Type B pancreatic cell (in vitro differentiated cells): ENCODE data around the gene LCE2D. TPM values are rescaled to one million over a fixed set of nuclear protein-coding genes. Genes with fewer than 3 reads are reported as not detected.

Source experiments
- DNase-seq: peaks from one replicate; pipeline ENCODE4 v3.0.0; 2021; ENCODE audit warnings: mixed read lengths; ENCODE audit not compliant: unreplicated experiment; ENCODE audit errors: extremely low spot score
- H3K27ac Mint-ChIP-seq: 2 replicates; pipeline ENCODE4 v1.8.0; 2021; ENCODE audit warnings: mild to moderate bottlenecking, mixed read lengths
- H3K27me3 Mint-ChIP-seq: 2 replicates; pipeline ENCODE4 v1.8.0; 2021; ENCODE audit warnings: mixed read lengths
- H3K36me3 Mint-ChIP-seq: 2 replicates; pipeline ENCODE4 v1.8.0; 2021; ENCODE audit warnings: mixed read lengths
- H3K4me1 Mint-ChIP-seq: one replicate; pipeline ENCODE4 v1.8.0; 2021; ENCODE audit warnings: mixed read lengths; ENCODE audit not compliant: unreplicated experiment
- H3K4me3 Mint-ChIP-seq: 2 replicates; pipeline ENCODE4 v1.8.0; 2021; ENCODE audit warnings: mild to moderate bottlenecking, mixed read lengths
- H3K9me3 Mint-ChIP-seq: 2 replicates; pipeline ENCODE4 v1.8.0; 2021; ENCODE audit warnings: mixed read lengths
- CTCF ChIP-seq: fragments of 200-600 bp; sonication (generic); conservative IDR thresholded peaks from 2 replicates; pipeline ENCODE4 v1.5.0; 2021; ENCODE audit warnings: antibody characterized with exemption, mild to moderate bottlenecking
- long read RNA-seq: library from polyadenylated mRNA; unstranded; transcript quantifications from one replicate; pipeline ENCODE4 v2.0.0, GENCODE V29; 2020
- total RNA-seq: library from RNA; stranded (reverse); gene quantifications from 2 replicates; pipeline ENCODE4 v1.2.1, GENCODE V29; 2021; ENCODE audit warnings: low replicate concordance

LCE2D gene
- total RNA-seq, result not detected in 2 replicates
- long read RNA-seq, result 0 reads

- H3K27ac Mint-ChIP-seq, result no peak within 1 kb of the TSS
- no peak for TF ChIP-seq CTCF
- no peaks in the 10 kb centered on the region for H3K36me3 Mint-ChIP-seq
- H3K4me3 Mint-ChIP-seq, result no peak within 1 kb of the TSS
- no peaks in the 10 kb centered on the region for H3K27me3 Mint-ChIP-seq
- H3K9me3 Mint-ChIP-seq, result no peaks in the 10 kb centered on the region
- DNase-seq, result no peak
- no peaks in the 10 kb centered on the region for H3K4me1 Mint-ChIP-seq
Measured at GRCh38 chr1:152663098-152663497, at the start of gene LCE2D. Gene LCE2D, plus strand, starts transcription at chr1:152663380. Its CDS starts 726 bp downstream, at chr1:152664106.

GRCh38 chr1:152613511-152613910 is 49.7 kb upstream of the LCE2D start, which contains the start of gene LCE3B:
Gene LCE3B, plus strand, starts transcription at chr1:152613811. Its CDS starts 0 bp downstream, at chr1:152613811.
- H3K27ac Mint-ChIP-seq, result no peak within 1 kb of the TSS
- no peaks in the 10 kb centered on the region for H3K27me3 Mint-ChIP-seq
- DNase-seq, result no peak
- peaks cover 2% of the 10 kb centered on the region for H3K9me3 Mint-ChIP-seq
- H3K4me1 Mint-ChIP-seq, result no peaks in the 10 kb centered on the region
- H3K36me3 Mint-ChIP-seq, result no peaks in the 10 kb centered on the region
- no peak for TF ChIP-seq CTCF
- no peak within 1 kb of the TSS for H3K4me3 Mint-ChIP-seq

- peaks cover 13% of the 10 kb centered on the region for H3K9me3 Mint-ChIP-seq
- H3K27ac Mint-ChIP-seq, result no peak overlapping the region
- DNase-seq, result no peak
- no peaks in the 10 kb centered on the region for H3K4me1 Mint-ChIP-seq
- H3K27me3 Mint-ChIP-seq, result no peaks in the 10 kb centered on the region
- no peak overlapping the region for H3K4me3 Mint-ChIP-seq
- no peaks in the 10 kb centered on the region for H3K36me3 Mint-ChIP-seq
- no peak for TF ChIP-seq CTCF
Measured at GRCh38 chr1:152621993-152622392, 41.2 kb upstream of the LCE2D start.

- Mint-ChIP-seq H3K27me3 (no peaks in the 10 kb centered on the region), H3K4me1 (no peaks in the 10 kb centered on the region), H3K4me3 (no peak within 1 kb of the TSS), H3K9me3 (peaks cover 13% of the 10 kb centered on the region), H3K36me3 (no peaks in the 10 kb centered on the region), H3K27ac (no peak within 1 kb of the TSS)
- TF ChIP-seq CTCF, result no peak
- no peak for DNase-seq
Measured at GRCh38 chr1:152622803-152623202, 40.4 kb upstream of the LCE2D start, which contains the start of gene LCE3A. Gene LCE3A, minus strand, starts transcription at chr1:152623103. Its CDS starts 0 bp downstream, at chr1:152623103.

- peaks cover 12% of the 10 kb centered on the region for H3K9me3 Mint-ChIP-seq
- H3K27ac Mint-ChIP-seq, result no peak overlapping the region
- no peak overlapping the region for H3K4me3 Mint-ChIP-seq
- H3K36me3 Mint-ChIP-seq, result no peaks in the 10 kb centered on the region
- DNase-seq, result no peak
- no peak for TF ChIP-seq CTCF
- H3K27me3 Mint-ChIP-seq, result no peaks in the 10 kb centered on the region
- no peaks in the 10 kb centered on the region for H3K4me1 Mint-ChIP-seq
Measured at GRCh38 chr1:152623203-152623844, 39.9 kb upstream of the LCE2D start.
